HEK293T (cell line): Measurements from ENCODE around the gene CBX4.

Source experiments
- ARNT ChIP-seq: fragments of 450-650 bp; IDR thresholded peaks from 2 replicates; pipeline ENCODE4 v1.6.1; 2017; ENCODE audit warnings: mild to moderate bottlenecking
- BHLHE40 ChIP-seq: fragments of 450-650 bp; IDR thresholded peaks from 2 replicates; pipeline ENCODE4 v1.6.1; 2016; ENCODE audit warnings: mild to moderate bottlenecking, moderate library complexity, borderline replicate concordance
- FOXM1 ChIP-seq: fragments of 450-650 bp; IDR thresholded peaks from 2 replicates; pipeline ENCODE4 v1.6.1; 2017; ENCODE audit warnings: mild to moderate bottlenecking, borderline replicate concordance
- L3MBTL2 ChIP-seq: fragments of 450-650 bp; conservative IDR thresholded peaks from 2 replicates; pipeline ENCODE4 v1.6.1; 2016; ENCODE audit warnings: mild to moderate bottlenecking
- PKNOX1 ChIP-seq: fragments of 450-650 bp; IDR thresholded peaks from 2 replicates; pipeline ENCODE4 v1.6.1; 2016
- ZNF384 ChIP-seq: fragments of 450-650 bp; IDR thresholded peaks from 2 replicates; pipeline ENCODE4 v1.6.1; 2016

GRCh38 chr17:79864147-79864546 is 24.9 kb upstream of the CBX4 start:
- TF ChIP-seq FOXM1, result no peak
- no peak for TF ChIP-seq PKNOX1
- TF ChIP-seq ZNF384, result no peak
- TF ChIP-seq BHLHE40, result no peak
- TF ChIP-seq L3MBTL2, result no peak
- no peak for TF ChIP-seq ARNT
